ENCODE data around the gene SYNGR3.

GRCh38 chr16:1968146-1968953 lies 21.4 kb upstream of the SYNGR3 start:
- TF ChIP-seq NR2F2 (IDR thresholded peaks at IDR 0.05; ENCODE audit: borderline replicate concordance, low read depth) (no peak), ZNF121 (CRISPR knock-in tag; IDR thresholded peaks at IDR 0.05) (no peak)

Data from HepG2 (cell line).